Pons (tissue), 1 donor: ENCODE results near the gene SLC9A9.
A peak's percentile ranks its signal among the peaks of the same experiment; 100 is the strongest.

Experiments used
- DNase-seq: peaks from one replicate; pipeline ENCODE4 v3.0.0-alpha.2; 2016; ENCODE audit warnings: low spot score

Gene SLC9A9

GRCh38 chr3:143648708-143649107 is 199.6 kb downstream of the SLC9A9 start:
- DNase-seq = no peak

- DNase-seq = no peak
Measured at GRCh38 chr3:143648218-143648617, 200.1 kb downstream of the SLC9A9 start.

- peak; percentile 70 for DNase-seq
Measured at GRCh38 chr3:143644370-143645089, 203.7 kb downstream of the SLC9A9 start.

- DNase-seq = no peak
Measured at GRCh38 chr3:143643905-143644304, 204.4 kb downstream of the SLC9A9 start.

DNA sequence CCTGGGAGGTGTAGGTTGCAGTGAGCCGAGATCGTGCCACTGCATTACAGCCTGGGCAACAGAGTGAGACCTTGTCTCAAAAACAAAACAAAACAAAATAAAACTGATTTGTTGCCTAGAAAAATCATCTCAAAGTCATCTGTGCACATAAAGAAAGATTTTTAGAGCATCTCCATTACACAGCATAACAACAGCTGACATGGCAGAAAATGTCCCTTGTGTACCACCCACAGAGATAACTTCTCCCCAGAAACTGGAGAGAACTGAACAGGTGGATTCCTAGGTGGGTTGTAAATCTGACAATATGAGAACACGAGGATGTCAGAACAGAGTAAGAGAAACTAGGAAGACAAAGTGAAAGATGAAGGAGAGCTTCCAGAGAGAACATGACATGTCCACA is 207.5 kb downstream of the SLC9A9 start:
- DNase-seq = no peak

DNA sequence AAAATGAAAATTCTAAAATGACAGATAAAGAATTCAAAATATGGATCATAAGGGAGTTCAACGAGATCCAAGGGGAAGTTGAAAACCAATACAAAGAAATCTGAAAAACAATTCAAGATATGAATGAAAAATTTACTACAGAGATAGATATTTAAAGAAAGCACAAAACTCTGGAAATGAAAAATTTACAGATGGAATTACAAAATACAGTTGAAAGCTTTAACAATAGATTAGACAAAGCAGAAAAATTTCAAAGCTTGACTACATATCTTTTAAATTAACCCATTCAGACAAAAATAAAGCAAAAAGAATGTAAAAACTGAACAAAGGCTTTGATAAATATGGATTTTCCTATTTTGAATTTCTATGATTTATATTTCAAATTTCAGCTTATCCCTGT is 211.1 kb downstream of the SLC9A9 start:
- no peak for DNase-seq

DNA sequence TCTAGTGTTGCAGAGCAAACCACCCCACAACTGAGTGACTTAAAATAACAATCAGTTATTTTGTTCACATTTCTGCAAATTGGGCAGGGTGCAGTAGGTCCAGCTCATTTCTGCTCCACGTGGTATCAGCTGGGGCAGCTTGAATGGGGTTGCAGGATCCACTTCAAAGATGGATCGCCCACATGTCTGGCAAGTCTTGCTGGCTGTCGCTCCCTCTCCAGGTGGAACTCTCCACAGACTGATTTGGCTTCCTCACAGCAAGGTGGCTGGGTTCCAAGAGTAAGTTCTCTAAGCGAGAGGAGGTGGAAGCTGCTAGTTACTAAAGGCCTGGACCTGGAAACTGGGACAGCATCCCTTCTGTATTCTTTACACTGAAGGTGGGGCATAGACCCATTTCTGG is 213.3 kb downstream of the SLC9A9 start:
- DNase-seq = no peak

- DNase-seq = no peak
Measured at GRCh38 chr3:143634427-143634826, 213.8 kb downstream of the SLC9A9 start.

DNA sequence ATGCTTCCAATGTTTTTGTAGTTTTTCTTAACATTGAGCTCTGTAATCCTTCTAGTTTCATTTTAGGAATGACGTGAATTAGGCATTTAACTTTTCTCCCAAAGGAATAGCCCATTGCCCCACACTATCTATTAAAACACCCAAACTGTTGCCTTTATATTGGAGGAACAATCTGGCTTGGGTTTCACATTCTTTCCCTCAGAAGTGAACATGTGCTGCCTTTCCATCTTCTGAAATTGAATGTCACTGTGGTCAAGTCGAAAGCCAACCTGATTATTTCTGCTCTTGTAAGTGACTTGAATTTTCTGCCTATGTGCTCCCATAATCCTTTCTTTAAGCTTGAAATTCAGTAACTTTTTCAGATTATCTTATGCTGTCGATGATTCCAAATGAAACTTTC is 214.5 kb downstream of the SLC9A9 start:
- no peak for DNase-seq

DNA sequence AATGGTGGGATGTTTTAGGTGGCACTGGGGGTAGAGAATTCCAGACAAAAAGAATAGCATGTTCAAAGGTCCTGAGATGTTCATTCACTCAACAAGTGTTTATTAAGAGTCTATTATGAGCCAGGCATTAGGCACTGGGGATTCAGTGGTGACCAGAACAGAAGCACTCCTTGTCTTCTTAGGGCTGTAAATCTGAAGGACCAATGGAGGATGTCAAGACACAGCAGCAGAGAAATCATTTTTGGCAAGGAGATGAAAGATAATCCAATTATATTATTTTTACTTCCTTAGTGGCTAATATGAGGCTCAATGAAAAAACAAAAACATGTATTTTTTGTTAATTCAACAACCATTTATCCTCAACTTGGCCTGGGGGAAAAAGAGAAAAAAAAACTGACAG is 218.5 kb downstream of the SLC9A9 start:
- no peak for DNase-seq

DNA sequence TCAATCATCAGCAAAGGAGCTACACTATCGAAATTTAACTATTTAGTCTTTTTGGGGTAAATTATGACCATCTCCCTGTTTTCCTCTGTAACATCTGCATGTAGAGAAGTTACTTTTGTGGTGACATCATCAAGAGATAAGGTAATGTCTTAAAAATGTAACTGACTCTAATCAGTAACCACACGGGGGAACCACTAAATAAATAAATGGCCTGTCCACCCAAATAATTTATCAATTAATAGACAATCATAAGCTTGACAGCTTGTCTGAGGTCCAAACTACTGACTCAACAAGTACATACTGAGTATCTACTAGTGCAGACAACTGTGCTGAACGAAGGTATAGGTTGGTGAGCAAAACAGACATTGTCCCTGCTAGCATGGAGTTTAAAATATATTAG is 219.3 kb downstream of the SLC9A9 start:
- DNase-seq = no peak

DNA sequence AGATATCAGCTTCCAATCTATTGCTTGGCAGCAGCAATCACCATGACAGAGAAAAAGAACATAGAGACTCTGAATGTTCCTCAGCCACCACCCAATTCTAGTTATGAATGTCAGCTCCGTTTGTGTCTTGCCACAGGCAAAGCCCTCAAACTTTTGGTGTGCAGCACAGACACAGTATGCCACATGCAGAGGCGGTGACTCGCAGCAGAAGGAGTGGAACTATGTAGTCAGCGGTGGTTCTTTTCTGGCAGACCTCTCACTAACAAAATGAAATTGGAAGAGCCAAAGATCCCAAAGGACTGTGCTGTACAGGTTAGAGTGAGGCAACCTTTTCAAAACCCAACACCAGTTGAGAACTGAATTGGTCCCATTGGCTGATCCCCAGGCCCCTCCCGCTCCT is 220.9 kb downstream of the SLC9A9 start:
- no peak for DNase-seq

DNA sequence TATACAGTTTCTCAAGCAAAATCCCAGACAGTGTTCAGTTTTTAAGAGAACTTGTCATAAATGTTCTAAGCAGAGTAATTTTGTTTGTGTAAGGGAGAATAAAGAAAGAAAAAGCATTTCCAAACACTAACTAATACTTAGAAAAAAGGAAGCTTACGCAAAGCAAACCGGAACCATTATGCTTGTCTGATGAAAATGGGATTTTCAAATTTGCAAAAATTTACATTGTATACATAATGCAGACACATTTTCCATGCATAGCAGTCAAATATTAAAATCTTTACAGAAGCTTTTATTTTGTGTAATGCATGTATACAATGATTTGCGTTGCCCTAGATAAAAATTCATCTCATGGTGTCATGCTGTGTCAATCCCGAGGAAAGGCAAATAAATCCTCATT is 229.0 kb downstream of the SLC9A9 start:
- DNase-seq = no peak

- no peak for DNase-seq
Measured at GRCh38 chr3:143617050-143617449, 231.2 kb downstream of the SLC9A9 start.

DNA sequence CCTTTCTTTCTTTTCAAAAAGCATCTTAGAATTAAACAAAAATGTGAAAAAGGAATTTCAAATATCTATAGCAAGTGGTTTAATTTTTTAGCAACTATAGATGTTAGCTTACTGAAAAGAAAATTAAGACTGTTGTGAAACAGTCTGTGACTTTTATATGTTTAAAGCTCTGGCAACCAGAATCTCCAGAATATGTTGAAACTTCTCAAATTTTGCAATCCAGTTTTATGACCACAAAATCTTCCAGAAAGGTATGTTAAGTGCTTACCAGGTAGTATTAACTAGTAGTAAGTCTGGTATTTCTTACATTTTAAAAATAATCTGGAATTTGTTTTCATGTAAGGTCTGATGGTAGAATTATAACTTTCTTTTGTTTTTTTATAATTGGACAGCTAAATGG is 235.0 kb downstream of the SLC9A9 start:
- no peak for DNase-seq

DNA sequence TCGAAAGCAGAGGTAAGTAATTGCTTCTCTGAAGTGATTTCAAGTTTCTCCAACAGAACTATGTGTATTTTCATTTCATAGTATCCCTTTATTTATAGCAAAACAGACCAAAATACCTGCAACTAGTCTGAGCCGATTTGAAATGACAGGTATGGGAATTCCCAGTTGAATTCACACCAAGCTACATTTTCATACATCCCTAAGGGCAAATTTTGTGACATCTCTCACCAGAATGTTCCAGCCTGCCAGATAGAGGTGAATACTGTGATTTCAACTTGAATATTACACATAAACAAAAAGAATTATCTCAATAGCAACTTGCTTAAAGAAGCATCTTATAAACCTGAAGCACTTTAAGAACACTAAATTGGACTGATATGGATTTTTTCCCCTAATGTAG is 235.7 kb downstream of the SLC9A9 start:
- no peak for DNase-seq

DNA sequence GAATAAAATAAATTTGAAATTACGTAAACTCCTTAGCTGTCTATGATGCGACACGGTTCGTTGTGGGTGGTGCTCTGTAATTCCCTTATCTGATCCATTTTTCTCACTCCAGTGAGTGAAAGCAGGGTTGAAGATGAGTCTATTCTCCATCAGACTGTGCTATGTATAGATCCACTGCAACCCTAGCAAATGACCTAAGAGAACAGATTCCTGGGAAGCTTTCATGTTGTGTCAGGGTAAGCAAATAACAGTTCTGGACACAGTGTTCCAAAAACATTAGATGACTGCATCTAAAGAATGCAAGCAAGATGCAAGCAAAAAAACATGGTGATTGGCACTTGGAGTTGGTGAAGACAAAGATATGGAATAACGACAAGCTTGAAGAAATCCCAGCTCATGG is 239.3 kb downstream of the SLC9A9 start:
- DNase-seq = no peak

- DNase-seq = no peak
Measured at GRCh38 chr3:143605233-143605950, 242.9 kb downstream of the SLC9A9 start.

- DNase-seq = no peak
Measured at GRCh38 chr3:143604402-143605185, 243.7 kb downstream of the SLC9A9 start.

DNA sequence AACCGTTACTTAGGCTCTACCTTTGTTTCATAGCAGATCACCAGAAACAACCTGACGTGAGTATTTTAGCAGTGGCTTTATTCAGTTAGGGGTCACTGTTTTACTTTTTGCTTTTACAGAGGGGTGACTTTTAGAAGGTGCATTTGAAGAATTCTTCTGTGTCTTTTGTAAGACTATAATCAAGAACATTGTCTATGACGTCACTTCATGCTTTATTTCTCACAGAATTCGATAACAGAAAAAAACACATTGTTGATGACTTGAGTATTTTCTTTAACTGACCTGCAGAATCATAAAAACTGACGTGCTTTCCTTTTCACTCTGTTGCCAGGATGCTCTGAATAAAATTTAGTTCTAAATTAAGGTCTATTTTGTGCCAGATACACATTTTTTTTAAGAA is 244.5 kb downstream of the SLC9A9 start:
- DNase-seq = no peak

DNA sequence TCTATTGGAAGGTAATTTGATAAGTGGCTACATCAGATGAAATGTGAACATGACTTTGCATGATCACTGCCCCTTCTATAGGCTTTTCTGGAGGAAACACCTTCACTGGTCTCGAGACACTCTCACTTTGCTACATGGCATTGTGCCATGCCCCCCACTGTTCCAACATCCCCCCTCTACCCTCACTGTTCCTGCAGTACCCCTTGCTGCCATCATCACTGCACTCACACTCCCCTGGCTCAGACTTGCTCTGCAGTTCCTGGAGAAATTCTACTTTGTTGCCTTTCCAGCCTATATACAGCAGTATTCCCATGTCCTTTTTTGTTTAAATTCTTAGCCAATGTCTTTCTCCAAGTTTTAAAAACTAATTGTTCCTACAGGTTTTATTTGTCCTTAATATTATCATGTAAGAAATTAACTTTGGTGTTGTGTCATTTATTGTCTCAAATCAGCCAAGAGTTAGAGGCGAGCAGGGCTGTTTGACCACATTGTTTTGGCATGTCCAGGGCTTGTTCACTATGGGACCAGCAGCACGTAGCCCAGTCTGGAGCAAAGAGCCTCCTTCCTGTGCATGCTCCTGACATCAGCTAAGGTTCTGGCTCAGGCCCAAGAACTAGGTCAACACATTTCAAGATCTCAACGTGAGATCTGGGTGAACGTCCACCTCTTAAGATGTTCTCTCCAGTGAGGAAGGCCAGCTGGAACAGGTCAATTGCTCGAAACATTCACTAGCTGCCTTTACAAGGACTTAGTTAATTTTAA is 246.4 kb downstream of the SLC9A9 start:
- peak; percentile 56 for DNase-seq
